Measurements from ENCODE around the gene SNAPC3.

SNAPC3 gene

DNA sequence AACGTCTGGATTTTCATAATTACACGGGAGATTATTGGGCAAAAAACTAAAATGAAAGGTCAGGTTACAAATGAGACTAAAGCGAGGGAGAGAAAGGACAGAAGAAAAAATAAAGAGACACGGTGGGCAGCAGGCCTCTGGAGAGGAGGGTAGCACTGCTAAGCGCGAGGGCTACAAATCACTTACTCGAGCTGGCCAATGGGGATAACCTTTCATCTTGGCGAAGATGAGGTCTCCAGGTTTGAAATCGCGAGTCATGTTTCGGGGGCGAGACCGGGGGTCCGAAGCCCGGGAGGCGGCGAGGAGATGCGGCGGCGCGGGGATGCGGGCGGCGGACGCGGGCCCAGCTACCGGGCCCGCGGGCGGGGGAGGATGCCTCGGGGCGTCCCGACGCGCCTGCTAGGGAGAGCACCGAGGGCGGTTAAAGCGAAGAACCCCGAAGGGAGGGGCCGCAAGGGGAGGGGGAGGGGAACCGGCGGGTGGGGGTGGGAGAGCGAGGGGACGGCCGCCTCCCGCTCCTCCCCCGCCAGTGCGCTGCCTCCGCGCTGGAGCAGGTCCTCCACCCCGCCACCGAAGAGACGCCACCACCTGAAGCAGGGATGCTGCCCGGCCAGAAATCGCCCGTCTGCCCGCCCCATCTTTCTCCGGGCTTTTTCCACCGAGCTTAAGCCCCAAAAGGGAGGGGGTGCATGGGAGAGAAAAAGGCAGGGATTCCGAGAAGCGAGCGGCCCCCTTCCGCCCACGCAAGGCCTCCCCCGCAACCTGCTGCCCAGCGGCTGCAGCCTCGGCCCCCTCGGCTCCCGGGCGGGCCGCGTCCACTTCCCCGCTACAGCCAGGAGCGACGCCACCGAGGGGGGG lies 87.5 kb downstream of the SNAPC3 start:
- peak; percentile 5 for DNase-seq (ENCODE audit: low read depth)
- TF ChIP-seq, protein P1, sequence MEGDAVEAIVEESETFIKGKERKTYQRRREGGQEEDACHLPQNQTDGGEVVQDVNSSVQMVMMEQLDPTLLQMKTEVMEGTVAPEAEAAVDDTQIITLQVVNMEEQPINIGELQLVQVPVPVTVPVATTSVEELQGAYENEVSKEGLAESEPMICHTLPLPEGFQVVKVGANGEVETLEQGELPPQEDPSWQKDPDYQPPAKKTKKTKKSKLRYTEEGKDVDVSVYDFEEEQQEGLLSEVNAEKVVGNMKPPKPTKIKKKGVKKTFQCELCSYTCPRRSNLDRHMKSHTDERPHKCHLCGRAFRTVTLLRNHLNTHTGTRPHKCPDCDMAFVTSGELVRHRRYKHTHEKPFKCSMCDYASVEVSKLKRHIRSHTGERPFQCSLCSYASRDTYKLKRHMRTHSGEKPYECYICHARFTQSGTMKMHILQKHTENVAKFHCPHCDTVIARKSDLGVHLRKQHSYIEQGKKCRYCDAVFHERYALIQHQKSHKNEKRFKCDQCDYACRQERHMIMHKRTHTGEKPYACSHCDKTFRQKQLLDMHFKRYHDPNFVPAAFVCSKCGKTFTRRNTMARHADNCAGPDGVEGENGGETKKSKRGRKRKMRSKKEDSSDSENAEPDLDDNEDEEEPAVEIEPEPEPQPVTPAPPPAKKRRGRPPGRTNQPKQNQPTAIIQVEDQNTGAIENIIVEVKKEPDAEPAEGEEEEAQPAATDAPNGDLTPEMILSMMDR (conservative IDR thresholded peaks at IDR 0.05; ENCODE audit: low read length): no peak
- peak overlapping the region; percentile 81 for H3K4me3 ChIP-seq (ENCODE audit: low read length)

DNA sequence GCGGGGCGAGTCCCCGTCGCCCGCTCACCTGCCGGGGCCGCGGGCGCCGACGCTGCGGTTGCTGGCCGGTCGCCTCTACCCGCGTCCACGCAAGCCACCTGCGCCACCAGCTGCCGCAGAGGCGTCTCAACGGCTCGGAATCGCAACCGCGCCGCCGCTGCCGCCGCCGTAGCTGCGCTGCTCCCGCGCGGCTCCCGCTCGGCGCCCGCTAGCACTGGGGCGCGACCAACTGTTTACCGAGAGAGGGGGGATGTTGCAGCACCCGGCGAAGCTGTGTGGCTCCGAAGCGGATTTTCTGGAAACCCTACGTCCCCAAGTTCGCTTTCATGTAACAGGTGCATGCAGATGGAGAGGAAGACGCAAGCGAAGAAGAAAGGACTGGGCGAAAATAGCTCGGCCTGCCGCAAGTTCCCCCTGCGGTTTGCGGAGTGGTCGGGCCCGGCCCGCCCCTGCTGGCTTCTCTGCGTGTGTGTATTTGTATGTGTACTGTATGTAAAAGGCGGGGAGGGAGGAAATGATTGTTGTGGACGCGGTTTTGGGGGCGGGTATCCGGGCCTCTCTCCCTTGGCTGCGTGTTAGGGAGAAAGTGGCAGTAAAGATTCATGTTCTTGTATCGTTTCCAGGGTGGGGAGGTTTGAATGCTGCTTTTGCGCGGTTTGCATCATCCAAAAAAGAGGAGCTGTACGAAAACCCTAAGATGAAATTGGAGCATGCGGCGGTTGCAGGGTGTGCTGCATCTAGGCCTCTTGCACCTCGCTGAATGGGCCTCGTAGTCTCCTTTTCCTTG lies 88.3 kb downstream of the SNAPC3 start, which contains the start of gene PSIP1:
TSS of gene PSIP1 (minus strand) at position 182 of the 787 bp plus-strand sequence. CDS start 782 bp downstream, outside the sequence.
- TF ChIP-seq, protein P1 (conservative IDR thresholded peaks at IDR 0.05; ENCODE audit: low read length): 0 out of 2 replicates have a peak, but pooled peaks have one; percentile 6
- DNase-seq (ENCODE audit: low read depth): peak; percentile 84
- peak within 1 kb of the TSS; percentile 81 for H3K4me3 ChIP-seq (ENCODE audit: low read length)
